ENCODE data around the gene VPS4B.

Gene VPS4B

GRCh38 chr18:63346031-63346430 lies 76.2 kb downstream of the VPS4B start:
- no peak overlapping the region for H3K4me3 ChIP-seq (ENCODE audit: low read depth, low read length)
- TF ChIP-seq CTCF (IDR thresholded peaks at IDR 0.05; ENCODE audit: borderline replicate concordance, insufficient read depth, low read depth, low read length), result no peak

DNA sequence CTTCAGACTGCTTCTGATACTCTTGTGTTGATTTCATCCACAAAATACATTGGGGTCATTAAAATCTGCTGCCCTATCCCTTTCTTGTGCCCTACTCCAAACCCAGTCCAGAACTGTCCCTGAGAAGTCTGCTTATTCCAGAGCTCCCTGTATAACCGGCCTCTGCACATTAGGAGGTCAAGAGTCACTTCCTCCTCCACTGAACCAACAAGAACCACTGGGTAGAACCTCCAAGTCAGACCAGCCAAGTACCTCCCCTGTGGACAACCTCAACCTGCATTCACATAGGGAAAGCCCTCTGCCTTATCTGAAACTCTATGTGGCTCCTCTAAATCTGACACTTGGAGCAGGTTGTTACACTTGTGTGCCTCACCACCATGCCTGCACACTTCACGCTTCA lies 77.4 kb downstream of the VPS4B start:
- TF ChIP-seq CTCF (IDR thresholded peaks at IDR 0.05; ENCODE audit: borderline replicate concordance, insufficient read depth, low read depth, low read length), result no peak

GRCh38 chr18:63344263-63344662 lies 78.0 kb downstream of the VPS4B start:
- no peak overlapping the region for H3K4me3 ChIP-seq (ENCODE audit: low read depth, low read length)
- no peak for TF ChIP-seq CTCF (IDR thresholded peaks at IDR 0.05; ENCODE audit: borderline replicate concordance, insufficient read depth, low read depth, low read length)

More for the DNA sequence above, 77.4 kb downstream of the VPS4B start:
- no peak overlapping the region for H3K4me3 ChIP-seq (ENCODE audit: low read depth, low read length)

GRCh38 chr18:63342206-63342605 lies 80.1 kb downstream of the VPS4B start:
- H3K4me3 ChIP-seq (ENCODE audit: low read depth, low read length), result no peak overlapping the region
- peak; percentile 42; the same call in 1 of the 2 replicates for TF ChIP-seq CTCF (IDR thresholded peaks at IDR 0.05; ENCODE audit: borderline replicate concordance, insufficient read depth, low read depth, low read length)

DNA sequence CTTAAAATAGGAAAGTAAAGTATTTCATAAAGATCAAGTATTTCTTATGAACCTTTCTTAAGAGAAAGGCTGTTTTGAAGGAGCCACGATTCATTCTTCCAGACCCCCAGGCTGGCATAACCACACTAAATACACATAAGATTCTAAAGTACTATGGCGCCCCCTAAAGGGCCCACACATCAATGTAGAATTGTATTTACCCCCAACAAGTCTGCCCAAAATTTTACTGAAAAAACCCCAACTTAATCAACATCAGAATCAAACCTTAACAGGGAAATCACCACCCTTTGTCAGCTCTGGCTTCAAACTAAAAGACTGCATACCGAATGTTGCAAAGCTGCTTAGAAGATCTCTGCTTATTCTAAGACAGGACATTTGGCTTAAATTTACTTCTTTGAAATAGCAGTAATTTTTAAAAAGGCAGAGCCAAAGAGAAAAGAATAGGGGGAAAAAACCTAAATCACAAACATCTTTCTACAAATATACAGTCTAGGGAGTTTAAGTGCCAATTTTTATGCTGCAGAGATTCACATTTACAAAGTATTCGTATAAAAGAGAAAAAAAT lies 82.3 kb downstream of the VPS4B start:
- H3K4me3 ChIP-seq (ENCODE audit: low read depth, low read length), result no peak overlapping the region
- peak; percentile 29; the same call in 1 of the 2 replicates for TF ChIP-seq CTCF (IDR thresholded peaks at IDR 0.05; ENCODE audit: borderline replicate concordance, insufficient read depth, low read depth, low read length)
